ENCODE measurements around the gene LSAMP. TPM values are rescaled to one million over a fixed set of nuclear protein-coding genes. Genes with fewer than 3 reads are reported as not detected.

Gene LSAMP
- total and polyA plus RNA-seq, 2 experiments from 2014 or later, result 2.0 to 2.9 TPM

GRCh38 chr3:116230431-116231020 is 214.8 kb downstream of the LSAMP start:
- H3K36me3 Mint-ChIP-seq (ENCODE audit: low read depth), result no peaks in the 10 kb centered on the region
- no peak overlapping the region for H3K27ac ChIP-seq (ENCODE audit: low read depth)
- no peaks in the 10 kb centered on the region for H3K36me3 ChIP-seq (ENCODE audit: insufficient read depth)
- no peaks in the 10 kb centered on the region for H3K79me2 ChIP-seq (replicated peaks; ENCODE audit: insufficient read depth)
- no peaks in the 10 kb centered on the region for H3F3A ChIP-seq (replicated peaks; ENCODE audit: low read depth)
- H3K27me3 Mint-ChIP-seq (ENCODE audit: insufficient read depth, low read depth, poor library complexity), result peaks cover 2% of the 10 kb centered on the region
- no peaks in the 10 kb centered on the region for H3K9me3 Mint-ChIP-seq
- H3K4me2 ChIP-seq, result no peak overlapping the region
- no peaks in the 10 kb centered on the region for H4K20me1 ChIP-seq (replicated peaks; ENCODE audit: insufficient read depth)
- H3K4me3 ChIP-seq, result no peak overlapping the region
- DNase-seq (ENCODE audit: low spot score) (no peak), ATAC-seq (no peak)
- H3K27me3 ChIP-seq (ENCODE audit: insufficient read depth), result no peaks in the 10 kb centered on the region
- TF ChIP-seq CTCF (conservative IDR thresholded peaks at IDR 0.05; ENCODE audit: low read depth in 2 of 2) (no peak), EZH2 (IDR thresholded peaks at IDR 0.05; ENCODE audit: low read depth, unreplicated experiment) (no peak), STAT1 (IDR thresholded peaks at IDR 0.05; ENCODE audit: unreplicated experiment) (no peak), CREB1 (CRISPR knock-in tag; IDR thresholded peaks at IDR 0.05; ENCODE audit: low read depth) (no peak), NANOG (IDR thresholded peaks at IDR 0.05; ENCODE audit: borderline replicate concordance) (no peak), EZH2phosphoT487 (IDR thresholded peaks at IDR 0.05; ENCODE audit: unreplicated experiment) (no peak), ZNF331 (CRISPR knock-in tag; IDR thresholded peaks at IDR 0.05; ENCODE audit: low read depth) (no peak), REST (IDR thresholded peaks at IDR 0.05; ENCODE audit: unreplicated experiment) (no peak), POLR2AphosphoS5 (IDR thresholded peaks at IDR 0.05; ENCODE audit: low read depth) (no peak), JUNB (IDR thresholded peaks at IDR 0.05; ENCODE audit: unreplicated experiment) (no peak)
- H3K27ac Mint-ChIP-seq, result no peak overlapping the region
- no peak overlapping the region for H2AFZ ChIP-seq
- H3K9me2 ChIP-seq (ENCODE audit: insufficient read depth), result no peaks in the 10 kb centered on the region
- H3K4me3 Mint-ChIP-seq, result no peak overlapping the region
- H3K4me1 Mint-ChIP-seq, result no peaks in the 10 kb centered on the region
- H3K4me1 ChIP-seq (ENCODE audit: insufficient read depth), result no peaks in the 10 kb centered on the region

GRCh38 chr3:116226266-116226665 is 219.0 kb downstream of the LSAMP start:
- Mint-ChIP-seq H3K27me3 (ENCODE audit: insufficient read depth, low read depth, poor library complexity) (no peaks in the 10 kb centered on the region), H3K9me3 (no peaks in the 10 kb centered on the region), H3K27ac (no peak overlapping the region), H3K36me3 (ENCODE audit: low read depth) (no peaks in the 10 kb centered on the region), H3K4me3 (no peak overlapping the region), H3K4me1 (no peaks in the 10 kb centered on the region)
- no peaks in the 10 kb centered on the region for H3K79me2 ChIP-seq (replicated peaks; ENCODE audit: insufficient read depth)
- H3K36me3 ChIP-seq (ENCODE audit: insufficient read depth), result no peaks in the 10 kb centered on the region
- no peaks in the 10 kb centered on the region for H4K20me1 ChIP-seq (replicated peaks; ENCODE audit: insufficient read depth)
- no peaks in the 10 kb centered on the region for H3K9me2 ChIP-seq (ENCODE audit: insufficient read depth)
- no peaks in the 10 kb centered on the region for H3K4me1 ChIP-seq (ENCODE audit: insufficient read depth)
- H3K4me2 ChIP-seq, result no peak overlapping the region
- DNase-seq (ENCODE audit: low spot score), result no peak
- no peak overlapping the region for H3K4me3 ChIP-seq
- no peaks in the 10 kb centered on the region for H3F3A ChIP-seq (replicated peaks; ENCODE audit: low read depth)
- no peaks in the 10 kb centered on the region for H3K27me3 ChIP-seq (ENCODE audit: insufficient read depth)
- H2AFZ ChIP-seq, result no peak overlapping the region
- ATAC-seq, result no peak
- H3K27ac ChIP-seq (ENCODE audit: low read depth), result no peak overlapping the region
- TF ChIP-seq CREB1 (CRISPR knock-in tag; IDR thresholded peaks at IDR 0.05; ENCODE audit: low read depth), result no peak
- TF ChIP-seq ZNF114 (CRISPR knock-in tag; IDR thresholded peaks at IDR 0.05), result no peak
- TF ChIP-seq POLR2AphosphoS5 (IDR thresholded peaks at IDR 0.05; ENCODE audit: low read depth), result no peak
